Cardiac muscle cell (in vitro differentiated cells and primary cell): ENCODE results near the gene MAST4. TPM values are rescaled to one million over a fixed set of nuclear protein-coding genes. Genes with fewer than 3 reads are reported as not detected.

ENCODE experiments used
- DNase-seq, 2 donors: peaks; one replicate each; pipeline versions ENCODE4 v3.0.0 to v3.0.0-alpha.2; 2010 to 2017; ENCODE audit warnings: low read depth in 1 of 2, low spot score in 1 of 2
- H3K27ac ChIP-seq: fragments of 200-600 bp; sonication (generic); 2 replicates; pipeline ENCODE4 v1.5.1; 2016
- H3K27me3 ChIP-seq: fragments of 200-600 bp; sonication (generic); 2 replicates; pipeline ENCODE4 v1.6.0; 2016; ENCODE audit warnings: control low read depth
- H3K36me3 ChIP-seq: fragments of 200-600 bp; sonication (generic); 2 replicates; pipeline ENCODE4 v1.5.1; 2016; ENCODE audit warnings: control low read depth
- H3K4me1 ChIP-seq: fragments of 200-600 bp; sonication (generic); 2 replicates; pipeline ENCODE4 v1.8.1; 2017; ENCODE audit warnings: low read depth, mild to moderate bottlenecking, mixed run types
- H3K4me3 ChIP-seq: fragments of 200-600 bp; sonication (generic); 2 replicates; pipeline ENCODE4 v1.5.1; 2016; ENCODE audit warnings: mild to moderate bottlenecking
- H3K9me3 ChIP-seq: fragments of 200-600 bp; sonication (generic); 2 replicates; pipeline ENCODE4 v1.5.1; 2017; ENCODE audit warnings: low read depth, mild to moderate bottlenecking, control low read depth
- CTCF ChIP-seq: IDR thresholded peaks from 2 replicates; pipeline ENCODE4 v1.5.1; 2012; ENCODE audit warnings: low read depth, mild to moderate bottlenecking, low read length
- polyA plus RNA-seq: library from polyadenylated mRNA; unstranded; fragments of >200 nt; fragmentation: Nextera tagmentation; extraction: Ambion mirVana; gene quantifications from 2 replicates; pipeline ENCODE4 v1.2.1, GENCODE V29; 2016
- total RNA-seq: library from RNA; depleted of rRNA; stranded (reverse); fragments of >200 nt; gene quantifications from 2 replicates; pipeline ENCODE4 v1.2.3, GENCODE V29; 2016

The MAST4 gene
- total and polyA plus RNA-seq, 2 experiments from 2014 or later: 33.1 to 58.0 TPM

GRCh38 chr5:66565878-66566277 lies 30.3 kb upstream of the MAST4 start:
- Histone ChIP-seq H3K4me3 (no peak overlapping the region), H3K27me3 (no peaks in the 10 kb centered on the region), H3K27ac (no peak overlapping the region), H3K4me1 (no peaks in the 10 kb centered on the region), H3K36me3 (no peaks in the 10 kb centered on the region), H3K9me3 (no peaks in the 10 kb centered on the region)
- TF ChIP-seq CTCF: no peak
- DNase-seq: no peak

- no peak for TF ChIP-seq CTCF
- Histone ChIP-seq H3K4me1 (no peaks in the 10 kb centered on the region), H3K36me3 (no peaks in the 10 kb centered on the region)
Observed at GRCh38 chr5:66567474-66567873, 28.7 kb upstream of the MAST4 start.

GRCh38 chr5:66570201-66570600 lies 26.0 kb upstream of the MAST4 start:
- H3K27me3 ChIP-seq: no peaks in the 10 kb centered on the region
- no peaks in the 10 kb centered on the region for H3K9me3 ChIP-seq
- no peaks in the 10 kb centered on the region for H3K4me1 ChIP-seq
- no peak for TF ChIP-seq CTCF
- DNase-seq: peak in 1 of 2 donors; percentile 15
- no peaks in the 10 kb centered on the region for H3K36me3 ChIP-seq
- H3K4me3 ChIP-seq: no peak overlapping the region
- H3K27ac ChIP-seq: no peak overlapping the region

More at GRCh38 chr5:66567474-66567873, 28.7 kb upstream of the MAST4 start:
- no peaks in the 10 kb centered on the region for H3K9me3 ChIP-seq
- DNase-seq: no peak
- H3K27me3 ChIP-seq: no peaks in the 10 kb centered on the region
- no peak overlapping the region for H3K27ac ChIP-seq
- H3K4me3 ChIP-seq: no peak overlapping the region

- TF ChIP-seq CTCF: no peak
- H3K4me3 ChIP-seq: no peak overlapping the region
- H3K36me3 ChIP-seq: no peaks in the 10 kb centered on the region
- DNase-seq: no peak
- H3K9me3 ChIP-seq: no peaks in the 10 kb centered on the region
- H3K27me3 ChIP-seq: no peaks in the 10 kb centered on the region
- H3K4me1 ChIP-seq: no peaks in the 10 kb centered on the region
- H3K27ac ChIP-seq: no peak overlapping the region
Observed at GRCh38 chr5:66573733-66574132, 22.5 kb upstream of the MAST4 start.

- TF ChIP-seq CTCF: no peak
- H3K9me3 ChIP-seq: no peaks in the 10 kb centered on the region
- H3K27ac ChIP-seq: no peak overlapping the region
- no peaks in the 10 kb centered on the region for H3K27me3 ChIP-seq
- H3K4me1 ChIP-seq: no peaks in the 10 kb centered on the region
- DNase-seq: peak in 1 of 2 donors; percentile 65
- H3K36me3 ChIP-seq: no peaks in the 10 kb centered on the region
- no peak overlapping the region for H3K4me3 ChIP-seq
Observed at GRCh38 chr5:66582499-66583165, 13.6 kb upstream of the MAST4 start.

GRCh38 chr5:66585291-66585690 lies 10.9 kb upstream of the MAST4 start:
- Histone ChIP-seq H3K36me3 (no peaks in the 10 kb centered on the region), H3K27ac (no peak overlapping the region), H3K27me3 (peaks cover 8% of the 10 kb centered on the region), H3K9me3 (no peaks in the 10 kb centered on the region), H3K4me1 (no peaks in the 10 kb centered on the region), H3K4me3 (no peak overlapping the region)
- no peak for DNase-seq
- no peak for TF ChIP-seq CTCF
